Adrenal gland (tissue), 12 donors: ENCODE measurements around the gene TBX1. TPM values are rescaled to one million over a fixed set of nuclear protein-coding genes. Genes with fewer than 3 reads are reported as not detected.

Experiments used
- DNase-seq, 7 donors: peaks; one replicate each; pipeline ENCODE4 v3.0.0-alpha.2; 2019 to 2020
- H3K27ac ChIP-seq, 5 donors: fragments of 200-600 bp; sonication (generic) in 4 of 5; 1 replicate in 3 of 5; 2 replicates in 2 of 5; pipeline versions ENCODE4 v1.5.1 to v1.8.0; 2016 to 2020; ENCODE audit warnings: mild to moderate bottlenecking in 1 of 5
- H3K27me3 ChIP-seq: fragments of 200-600 bp; 2 replicates; pipeline ENCODE4 v1.8.0; 2021
- H3K36me3 ChIP-seq, 2 donors: fragments of 200-600 bp; replicated peaks in 1 of 2; 1 replicate in 1 of 2; 2 replicates in 1 of 2; pipeline versions ENCODE4 v1.5.1 to v1.8.0; 2018 to 2022
- H3K4me1 ChIP-seq, 2 donors: fragments of 200-600 bp; replicated peaks in 1 of 2; 1 replicate in 1 of 2; 2 replicates in 1 of 2; pipeline versions ENCODE4 v1.5.1 to v1.8.0; 2018 to 2021
- H3K4me3 ChIP-seq, 4 donors: fragments of 200-600 bp; sonication (generic) in 3 of 4; one replicate each; pipeline ENCODE4 v1.5.1; 2016 to 2018
- H3K9me3 ChIP-seq, 3 donors: fragments of 200-600 bp; sonication (generic) in 1 of 3; replicated peaks in 1 of 3; 1 replicate in 2 of 3; 2 replicates in 1 of 3; pipeline versions ENCODE4 v1.5.1 to v1.8.0; 2016 to 2021
- CTCF ChIP-seq, 6 experiments: fragments of 450-650 bp in 4 of 6; fragments of 200-600 bp in 2 of 6; sonication (generic) in 1 of 6; IDR thresholded peaks; 1 replicate in 5 of 6; 2 replicates in 1 of 6; pipeline versions ENCODE4 v1.5.1 to v1.8.0; 2016 to 2021; ENCODE audit warnings: antibody characterized with exemption in 6 of 6, mild to moderate bottlenecking in 2 of 6, moderate library complexity in 1 of 6
- POLR2A ChIP-seq, 2 donors: fragments of 450-650 bp; IDR thresholded peaks; one replicate each; pipeline ENCODE4 v1.6.1; 2017; ENCODE audit warnings: antibody characterized with exemption in 2 of 2, mild to moderate bottlenecking in 2 of 2, moderate library complexity in 1 of 2
- WGBS, 4 donors: extraction: QIAGEN DNeasy Blood & Tissue Kit in 2 of 4; methylation state at CpG; one replicate each; pipeline versions ENCODE4 v1.1.5 to v1.1.7; 2013 to 2017; 5-methylcytosine and 5-hydroxymethylcytosine counted together
- intact Hi-C, 2 donors: fragments of 100-400 bp; cut with DNase I; formaldehyde crosslinking; loops; one replicate each; pipeline versions ENCODE4 v1.14.1 to v1.15.0; 2022 to 2023
- polyA plus RNA-seq, 3 donors: library from polyadenylated mRNA; stranded (reverse); fragments of 200-250 nt in 2 of 3; fragments of 350-450 nt in 1 of 3; fragmentation: Illumina TruSeq in 1 of 3; extraction: RNeasy Lipid Tissue Mini Kit (QIAGEN cat#74804) in 1 of 3; gene quantifications; one replicate each; pipeline ENCODE4 v1.2.3, GENCODE V29; 2013 to 2014
- total RNA-seq, 9 donors: library from RNA; depleted of rRNA in 4 of 9; stranded (reverse); fragments of >200 nt in 4 of 9; fragments of 120-200 nt in 1 of 9; fragmentation: NEBNext Ultra II Directional in 1 of 9; extraction: Animal tissue kit (Norgen Biotek cat#: 25700) in 1 of 9; gene quantifications; one replicate each; pipeline versions ENCODE4 v1.1.0 to v1.2.4, GENCODE V29; 2013 to 2023
- donor health status: healthy with polysubstance abuse.
- donor health status: Bipolar disorder and iron deficiency.
- donor health status: DM: yes; HTN: yes; CAD: no.
- donor health status: DM: no; HTN: no; CAD: no.
- donor health status: DM: no; HTN: no; CAD: no.
- donor health status: DM: yes; HTN: yes; CAD: no.

TBX1 gene
- total and polyA plus RNA-seq, 12 donors: 0.11 to 10.1 (median 1.1) TPM; not detected in 3

GRCh38 chr22:19759427-19760057, 1.0 kb upstream of the TBX1 start:
- H3K4me1 ChIP-seq: peaks cover 5 to 8% of the 10 kb centered on the region in 2 donors
- no peak for DNase-seq
- intact Hi-C loops: no loop called here
- TF ChIP-seq CTCF (IDR thresholded peaks at IDR 0.05) (no peak), POLR2A (IDR thresholded peaks at IDR 0.05) (no peak)
- no peak overlapping the region for H3K4me3 ChIP-seq
- H3K36me3 ChIP-seq: no peaks in the 10 kb centered on the region
- 20 to 24% (median 22%) methylated on average over 10 to 43 of the region's 43 CpGs for WGBS, 4 donors
- peaks cover 79% of the 10 kb centered on the region for H3K27me3 ChIP-seq
- no peak overlapping the region for H3K27ac ChIP-seq
- no peaks in the 10 kb centered on the region for H3K9me3 ChIP-seq

GRCh38 chr22:19760951-19761724, 560 bp downstream of the TBX1 start:
- H3K4me1 ChIP-seq: peaks cover 5 to 8% of the 10 kb centered on the region in 2 donors
- H3K36me3 ChIP-seq: no peaks in the 10 kb centered on the region
- no peak for DNase-seq
- peaks cover 76% of the 10 kb centered on the region for H3K27me3 ChIP-seq
- no peak overlapping the region for H3K27ac ChIP-seq
- no peaks in the 10 kb centered on the region for H3K9me3 ChIP-seq
- TF ChIP-seq POLR2A (IDR thresholded peaks at IDR 0.05) (no peak), CTCF (IDR thresholded peaks at IDR 0.05) (no peak)
- intact Hi-C loops: no loop called here
- 22 to 67% (median 34%) methylated on average over 3 to 115 of the region's 117 CpGs for WGBS, 4 donors
- H3K4me3 ChIP-seq: no peak overlapping the region

GRCh38 chr22:19761725-19762567, 1.4 kb downstream of the TBX1 start:
- WGBS, 4 donors: 88 to 93% (median 90%) methylated on average over 27 to 33 of the region's 33 CpGs
- Histone ChIP-seq H3K27ac (no peak overlapping the region), H3K27me3 (peaks cover 76% of the 10 kb centered on the region), H3K36me3 (no peaks in the 10 kb centered on the region), H3K4me1 (peaks cover 7 to 8% of the 10 kb centered on the region in 2 donors), H3K4me3 (no peak overlapping the region), H3K9me3 (no peaks in the 10 kb centered on the region)
- intact Hi-C loops: no loop called here
- no peak for TF ChIP-seq CTCF (IDR thresholded peaks at IDR 0.05)
- no peak for TF ChIP-seq POLR2A (IDR thresholded peaks at IDR 0.05)
- no peak for DNase-seq
